ENCODE measurements around the gene C18orf32. TPM values are rescaled to one million over a fixed set of nuclear protein-coding genes. Genes with fewer than 3 reads are reported as not detected.

Gene C18orf32
- total and polyA plus RNA-seq, 2 of the 8 experiments (the other 6 are each of a cell fraction or from before 2014, with no cell fraction given) = 17.3 to 20.1 TPM

DNA sequence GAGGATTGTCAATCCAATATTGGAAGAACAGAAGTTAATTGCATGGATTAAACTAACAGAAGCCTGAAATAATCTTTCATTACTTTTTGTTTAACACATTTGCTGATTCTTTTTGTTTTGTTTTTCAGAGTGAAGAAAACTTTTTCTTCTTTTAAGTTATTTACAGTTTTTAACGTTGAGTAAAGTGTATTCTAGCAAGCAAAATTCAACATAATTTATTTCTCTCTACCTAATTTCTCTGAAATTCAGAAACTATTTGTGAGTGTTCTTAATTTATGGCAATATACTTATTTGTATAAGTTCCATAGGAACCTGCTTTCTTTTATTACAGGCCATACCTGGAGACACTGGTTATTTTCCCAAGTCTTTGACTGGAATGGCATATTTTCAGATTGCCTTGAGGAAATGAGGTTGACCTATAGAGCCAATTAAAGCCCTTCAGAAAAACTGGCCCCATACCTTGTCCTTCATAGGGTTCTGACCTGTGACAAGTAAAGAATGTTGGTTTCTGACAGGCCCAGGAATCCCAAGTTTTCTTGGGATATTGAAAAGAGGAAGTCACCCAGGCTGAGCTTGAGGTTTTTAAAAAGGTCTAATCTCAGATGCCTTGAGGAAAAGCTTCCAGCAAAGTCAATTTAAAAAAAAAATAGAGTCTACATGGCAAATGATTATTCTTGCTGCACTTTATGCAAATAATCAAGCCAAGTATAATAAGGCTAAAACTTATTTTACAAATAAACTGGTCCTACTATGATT, 48.0 kb upstream of the C18orf32 start:
- POLR2A ChIA-PET (ENCODE audit: partially characterized antibody) = interaction anchor here (0.6 kb wide), 1 partner anchor 203 kb away, joined by 3 read pairs; no protein-coding TSS in a partner anchor
- CTCF ChIA-PET (ENCODE audit: partially characterized antibody) = interaction anchor here (0.9 kb wide), 1 partner anchor 235 kb away, joined by 3 read pairs; no protein-coding TSS in a partner anchor
- H3K4me3 ChIP-seq (ENCODE audit: extremely low read depth in 1 of 4, insufficient read depth in 2 of 4, low read depth in 3 of 4, low read length in 4 of 4) = no peak overlapping the region

More for the DNA sequence above, 48.0 kb upstream of the C18orf32 start:
- Histone ChIP-seq H3K4ac (replicated peaks; ENCODE audit: insufficient read length, low read depth, low read length) (no peak overlapping the region), H4K8ac (ENCODE audit: extremely low read depth, insufficient read depth, low read length) (no peak overlapping the region), H3K9ac (replicated peaks in 1 of 4; ENCODE audit: extremely low read depth in 1 of 4, low read depth in 3 of 4, low read length in 3 of 4) (no peak overlapping the region), H2AK5ac (ENCODE audit: low read depth, low read length) (no peak overlapping the region), H4K20me1 (replicated peaks in 1 of 2; ENCODE audit: control insufficient read depth in 1 of 2, insufficient read depth in 2 of 2, low read length in 2 of 2) (no peaks in the 10 kb centered on the region), H3K36me3 (ENCODE audit: control insufficient read depth in 2 of 4, insufficient read depth in 4 of 4, low read length in 3 of 4) (no peaks in the 10 kb centered on the region; a peak in 1 of 8 replicates), H3K4me1 (replicated peaks in 1 of 4; ENCODE audit: control insufficient read depth in 3 of 4, insufficient read depth in 4 of 4, low read length in 3 of 4) (peaks cover 0 to 5% (median 2%) of the 10 kb centered on the region in 4 experiments; a peak in 4 of 7 replicates), H4K5ac (ENCODE audit: insufficient read length, low read depth, low read length) (no peak overlapping the region), H3K4me2 (ENCODE audit: insufficient read depth in 1 of 2, low read depth in 2 of 2, low read length in 2 of 2) (no peak overlapping the region), H2BK15ac (ENCODE audit: low read length) (no peak overlapping the region), H3K9me3 (ENCODE audit: insufficient read depth in 2 of 2, low read depth in 1 of 2, low read length in 1 of 2) (no peaks in the 10 kb centered on the region), H2AFZ (ENCODE audit: low read length) (no peak overlapping the region), H3K56ac (replicated peaks; ENCODE audit: insufficient read length, low read depth, low read length) (no peak overlapping the region), H3K14ac (ENCODE audit: insufficient read length) (no peak overlapping the region), H3K27me3 (replicated peaks in 1 of 4; ENCODE audit: control insufficient read depth in 3 of 4, extremely low read depth in 1 of 4, insufficient read depth in 3 of 4, low read length in 3 of 4) (no peaks in the 10 kb centered on the region), H3K27ac (ENCODE audit: low read depth, low read length) (no peak overlapping the region), H2BK120ac (replicated peaks; ENCODE audit: low read depth, low read length) (no peak overlapping the region), H3K79me2 (ENCODE audit: control insufficient read depth in 1 of 2, insufficient read depth in 2 of 2, low read length in 2 of 2) (no peaks in the 10 kb centered on the region), H3K23me2 (ENCODE audit: low read depth, low read length) (no peaks in the 10 kb centered on the region), H3K23ac (ENCODE audit: insufficient read length) (no peak overlapping the region), H4K91ac (replicated peaks; ENCODE audit: insufficient read length, low read length) (no peak overlapping the region), H3K18ac (ENCODE audit: extremely low read depth, low read length) (no peak overlapping the region), H2BK12ac (ENCODE audit: low read depth, low read length) (no peak overlapping the region), H2BK5ac (ENCODE audit: low read depth, low read length) (no peak overlapping the region), H2BK20ac (ENCODE audit: low read length) (no peak overlapping the region), H3K79me1 (ENCODE audit: low read depth, low read length) (no peaks in the 10 kb centered on the region)
- FAIRE-seq (no peak), DNase-seq (ENCODE audit: low read depth in 1 of 2, low spot score in 2 of 2) (no peak)
- 84% methylated on average over 1 of the region's 1 CpG; no CpG with 5 or more reads in 1 of the 2 experiments for WGBS, 2 experiments (ENCODE audit: extremely low coverage in 1 of 2, insufficient coverage in 1 of 2, insufficient read length in 1 of 2, insufficient replicate concordance in 2 of 2, low coverage in 1 of 2, low lambda C conversion rate in 2 of 2, missing lambda C conversion rate in 1 of 2)
- TF ChIP-seq NRF1 (IDR thresholded peaks at IDR 0.05; ENCODE audit: low read depth, low read length) (no peak), SP4 (IDR thresholded peaks at IDR 0.05; ENCODE audit: low read length) (no peak), MAFK (IDR thresholded peaks at IDR 0.05; ENCODE audit: low read depth, low read length) (no peak), GABPA (IDR thresholded peaks at IDR 0.05; ENCODE audit: borderline replicate concordance, insufficient read depth, low read length) (no peak), GTF2F1 (IDR thresholded peaks at IDR 0.05; ENCODE audit: borderline replicate concordance, low read depth, low read length) (no peak)
- TF ChIP-seq, protein P1, sequence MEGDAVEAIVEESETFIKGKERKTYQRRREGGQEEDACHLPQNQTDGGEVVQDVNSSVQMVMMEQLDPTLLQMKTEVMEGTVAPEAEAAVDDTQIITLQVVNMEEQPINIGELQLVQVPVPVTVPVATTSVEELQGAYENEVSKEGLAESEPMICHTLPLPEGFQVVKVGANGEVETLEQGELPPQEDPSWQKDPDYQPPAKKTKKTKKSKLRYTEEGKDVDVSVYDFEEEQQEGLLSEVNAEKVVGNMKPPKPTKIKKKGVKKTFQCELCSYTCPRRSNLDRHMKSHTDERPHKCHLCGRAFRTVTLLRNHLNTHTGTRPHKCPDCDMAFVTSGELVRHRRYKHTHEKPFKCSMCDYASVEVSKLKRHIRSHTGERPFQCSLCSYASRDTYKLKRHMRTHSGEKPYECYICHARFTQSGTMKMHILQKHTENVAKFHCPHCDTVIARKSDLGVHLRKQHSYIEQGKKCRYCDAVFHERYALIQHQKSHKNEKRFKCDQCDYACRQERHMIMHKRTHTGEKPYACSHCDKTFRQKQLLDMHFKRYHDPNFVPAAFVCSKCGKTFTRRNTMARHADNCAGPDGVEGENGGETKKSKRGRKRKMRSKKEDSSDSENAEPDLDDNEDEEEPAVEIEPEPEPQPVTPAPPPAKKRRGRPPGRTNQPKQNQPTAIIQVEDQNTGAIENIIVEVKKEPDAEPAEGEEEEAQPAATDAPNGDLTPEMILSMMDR (IDR thresholded peaks at IDR 0.05; ENCODE audit: control extremely low read depth in 1 of 3, insufficient read depth in 1 of 3, low read depth in 1 of 3, low read length in 3 of 3) = no peak
